Keratinocyte (primary cell): Measurements from ENCODE around the gene SLC38A1.

ENCODE experiments used
- CTCF ChIP-seq, 3 experiments: IDR thresholded peaks in 1 of 3; conservative IDR thresholded peaks in 1 of 3; optimal IDR thresholded peaks in 1 of 3; 2 replicates in 2 of 3; 3 replicates in 1 of 3; pipeline versions ENCODE3 to v1.5.1; 2011; ENCODE audit warnings: low read length in 3 of 3, mild to moderate bottlenecking in 3 of 3, moderate library complexity in 2 of 3, control low read depth in 1 of 3, inconsistent platforms in 1 of 3; ENCODE audit not compliant: insufficient read depth in 2 of 3; ENCODE audit errors: extremely low read depth in 1 of 3
- EZH2 ChIP-seq: IDR thresholded peaks from one replicate; pipeline ENCODE4 v1.6.1; 2012; ENCODE audit warnings: inconsistent platforms, mild to moderate bottlenecking, low read length, moderate library complexity

- TF ChIP-seq CTCF (optimal IDR thresholded peaks at IDR 0.05 in 1 of 3, IDR thresholded peaks at IDR 0.05 in 1 of 3, conservative IDR thresholded peaks at IDR 0.05 in 1 of 3; ENCODE audit: extremely low read depth in 1 of 3, insufficient read depth in 2 of 3, low read length in 3 of 3): no peak
- no peak for TF ChIP-seq EZH2
Observed at GRCh38 chr12:46296822-46297221, 28.0 kb upstream of the SLC38A1 start.
